ENCODE measurements around the gene SPRYD4. TPM values are rescaled to one million over a fixed set of nuclear protein-coding genes. Genes with fewer than 3 reads are reported as not detected.

The SPRYD4 gene
- total and polyA plus RNA-seq, 2 donors (not counting 1 experiment from before 2014, with no cell fraction given): 3.7 to 7.4 TPM

- DNase-seq: no peak
- H3K9me3 ChIP-seq (ENCODE audit: control extremely low read depth in 1 of 3, control insufficient read depth in 2 of 3, insufficient read depth in 1 of 3, low read length in 2 of 3): no peaks in the 10 kb centered on the region
- H3K79me2 ChIP-seq (ENCODE audit: control insufficient read depth, insufficient read depth, low read length): peaks cover 31% of the 10 kb centered on the region
- no peaks in the 10 kb centered on the region for H3K27me3 ChIP-seq (replicated peaks in 1 of 4; ENCODE audit: control extremely low read depth in 1 of 4, control insufficient read depth in 3 of 4, insufficient read depth in 4 of 4, low read length in 3 of 4)
- H3K4me3 ChIP-seq (ENCODE audit: control extremely low read depth in 1 of 5, extremely low read depth in 1 of 5, insufficient read depth in 1 of 5, low read depth in 2 of 5, low read length in 4 of 5): no peak overlapping the region
- 100% methylated on average over 8 of the region's 9 CpGs for WGBS (ENCODE audit: insufficient coverage)
- H3K27me3 Mint-ChIP-seq: no peaks in the 10 kb centered on the region
- intact Hi-C loops (cut with micrococcal nuclease): no loop called here
- H3K4me1 ChIP-seq (ENCODE audit: control insufficient read depth in 2 of 2, insufficient read depth in 2 of 2, low read length in 2 of 2): peaks cover 5 to 7% of the 10 kb centered on the region in 2 donors
- CTCF ChIA-PET: no interaction called here
- TF ChIP-seq CTCF (IDR thresholded peaks at IDR 0.05) (no peak), EZH2 (IDR thresholded peaks at IDR 0.05; ENCODE audit: borderline replicate concordance, insufficient read depth, low read depth, low read length, poor library complexity, severe bottlenecking) (no peak)
- H3K9me3 Mint-ChIP-seq (ENCODE audit: insufficient read depth): no peaks in the 10 kb centered on the region
- no peak overlapping the region for H3K27ac ChIP-seq (ENCODE audit: low read length in 2 of 2)
- H2AFZ ChIP-seq (ENCODE audit: insufficient read depth, low read depth, low read length, poor library complexity, severe bottlenecking): no peak overlapping the region
- H3K9ac ChIP-seq (ENCODE audit: low read length): no peak overlapping the region
- no peak overlapping the region for H3K4me3 Mint-ChIP-seq
- H3K36me3 ChIP-seq (replicated peaks in 1 of 2; ENCODE audit: control extremely low read depth in 1 of 2, control insufficient read depth in 1 of 2, extremely low read depth in 1 of 2, insufficient read depth in 2 of 2, low read length in 1 of 2): peaks cover 2 to 11% of the 10 kb centered on the region in 2 experiments
- peaks cover 7% of the 10 kb centered on the region for H3K4me1 Mint-ChIP-seq
- ATAC-seq (ENCODE audit: low read depth): no peak
- H4K20me1 ChIP-seq (ENCODE audit: control insufficient read depth, insufficient read depth, low read length, poor library complexity, severe bottlenecking): no peaks in the 10 kb centered on the region
- POLR2A ChIA-PET: interaction anchor here (1.1 kb wide), 1 partner anchor 21 kb away, joined by 3 read pairs; no protein-coding TSS in a partner anchor
- no peak overlapping the region for H3K4me2 ChIP-seq (replicated peaks; ENCODE audit: low read depth, low read length, poor library complexity, severe bottlenecking)
- peak overlapping the region; percentile 41 for H3K27ac Mint-ChIP-seq
Observed at GRCh38 chr12:56474389-56474788, 6.0 kb downstream of the SPRYD4 start.

- Histone ChIP-seq H2AFZ (ENCODE audit: insufficient read depth, low read depth, low read length, poor library complexity, severe bottlenecking) (no peak overlapping the region), H3K9ac (ENCODE audit: low read length) (no peak overlapping the region), H3K79me2 (ENCODE audit: control insufficient read depth, insufficient read depth, low read length) (peaks cover 29% of the 10 kb centered on the region), H3K27me3 (replicated peaks in 1 of 4; ENCODE audit: control extremely low read depth in 1 of 4, control insufficient read depth in 3 of 4, insufficient read depth in 4 of 4, low read length in 3 of 4) (no peaks in the 10 kb centered on the region), H4K20me1 (ENCODE audit: control insufficient read depth, insufficient read depth, low read length, poor library complexity, severe bottlenecking) (no peaks in the 10 kb centered on the region), H3K4me3 (ENCODE audit: control extremely low read depth in 1 of 5, extremely low read depth in 1 of 5, insufficient read depth in 1 of 5, low read depth in 2 of 5, low read length in 4 of 5) (no peak overlapping the region), H3K4me1 (ENCODE audit: control insufficient read depth in 2 of 2, insufficient read depth in 2 of 2, low read length in 2 of 2) (no peaks in the 10 kb centered on the region), H3K4me2 (replicated peaks; ENCODE audit: low read depth, low read length, poor library complexity, severe bottlenecking) (no peak overlapping the region), H3K9me3 (ENCODE audit: control extremely low read depth in 1 of 3, control insufficient read depth in 2 of 3, insufficient read depth in 1 of 3, low read length in 2 of 3) (no peaks in the 10 kb centered on the region), H3K27ac (ENCODE audit: low read length in 2 of 2) (no peak overlapping the region), H3K36me3 (replicated peaks in 1 of 2; ENCODE audit: control extremely low read depth in 1 of 2, control insufficient read depth in 1 of 2, extremely low read depth in 1 of 2, insufficient read depth in 2 of 2, low read length in 1 of 2) (peaks cover 2 to 6% of the 10 kb centered on the region in 2 experiments)
- Mint-ChIP-seq H3K4me3 (no peak overlapping the region), H3K4me1 (peaks cover 5% of the 10 kb centered on the region), H3K9me3 (ENCODE audit: insufficient read depth) (no peaks in the 10 kb centered on the region), H3K27ac (no peak overlapping the region), H3K27me3 (no peaks in the 10 kb centered on the region)
- ATAC-seq (ENCODE audit: low read depth) (no peak), DNase-seq (no peak)
- CTCF ChIA-PET: interaction anchor here (0.7 kb wide), 1 partner anchor 332 kb away, joined by 3 read pairs; no protein-coding TSS in a partner anchor
- POLR2A ChIA-PET: no interaction called here
- intact Hi-C loops (cut with micrococcal nuclease): no loop called here
- no peak for TF ChIP-seq EZH2 (IDR thresholded peaks at IDR 0.05; ENCODE audit: borderline replicate concordance, insufficient read depth, low read depth, low read length, poor library complexity, severe bottlenecking)
- no peak for TF ChIP-seq CTCF (IDR thresholded peaks at IDR 0.05)
- 93% methylated on average over 6 of the region's 6 CpGs for WGBS (ENCODE audit: insufficient coverage)
Observed at GRCh38 chr12:56476143-56476542, 7.8 kb downstream of the SPRYD4 start.
